ENCODE measurements around the gene PSMD11. TPM values are rescaled to one million over a fixed set of nuclear protein-coding genes. Genes with fewer than 3 reads are reported as not detected.

PSMD11 gene
- total and polyA plus RNA-seq, 2 donors (not counting 3 experiments of a cell fraction or from before 2014, with no cell fraction given): 59.4 to 153 TPM

- H3K27me3 ChIP-seq (ENCODE audit: control insufficient read depth in 2 of 2, insufficient read depth in 2 of 2, low read length in 2 of 2): no peaks in the 10 kb centered on the region
- H3K9ac ChIP-seq (replicated peaks; ENCODE audit: extremely low read depth, insufficient read depth, low read length): no peak overlapping the region
- H3K36me3 ChIP-seq (ENCODE audit: control insufficient read depth in 2 of 2, extremely low read depth in 1 of 2, insufficient read depth in 2 of 2, low read length in 2 of 2): no peaks in the 10 kb centered on the region
- no peak for FAIRE-seq
- no peak overlapping the region for H3K4me2 ChIP-seq (ENCODE audit: insufficient read depth, low read length)
- H3K4me3 ChIP-seq (replicated peaks in 1 of 3; ENCODE audit: insufficient read depth in 1 of 3, low read depth in 1 of 3, low read length in 3 of 3): no peak overlapping the region
- CTCF ChIA-PET: no interaction called here
- POLR2A ChIA-PET: interaction anchor here (0.5 kb wide), 1 partner anchor 13 kb away, joined by 5 read pairs; no protein-coding TSS in a partner anchor
- peaks cover 19% of the 10 kb centered on the region for H3K4me1 ChIP-seq (ENCODE audit: control insufficient read depth, extremely low read depth, insufficient read depth, low read length)
- H3K27ac ChIP-seq (ENCODE audit: insufficient read depth, low read depth, low read length): no peak overlapping the region
- H3K9me3 ChIP-seq (replicated peaks; ENCODE audit: control insufficient read depth, insufficient read depth, low read length): no peaks in the 10 kb centered on the region
- no peak for DNase-seq (ENCODE audit: low read depth, low spot score)
- no peaks in the 10 kb centered on the region for H4K20me1 ChIP-seq (replicated peaks; ENCODE audit: control insufficient read depth, extremely low read depth, insufficient read depth, low read length)
- TF ChIP-seq JUN (IDR thresholded peaks at IDR 0.05; ENCODE audit: borderline replicate concordance, insufficient read depth, insufficient read length, low read depth) (no peak), MYC (IDR thresholded peaks at IDR 0.05; ENCODE audit: low read depth, low read length) (no peak), POLR2AphosphoS5 (IDR thresholded peaks at IDR 0.05; ENCODE audit: insufficient read depth, low read depth, low read length) (no peak), FOS (IDR thresholded peaks at IDR 0.05; ENCODE audit: borderline replicate concordance, insufficient read depth, low read length) (no peak), EZH2 (IDR thresholded peaks at IDR 0.05; ENCODE audit: borderline replicate concordance, low read depth, low read length, severe bottlenecking) (no peak), MAX (IDR thresholded peaks at IDR 0.05; ENCODE audit: insufficient read depth, insufficient read length) (no peak), GATA2 (IDR thresholded peaks at IDR 0.05; ENCODE audit: insufficient read depth, insufficient read length, low read depth, low read length) (no peak), POLR2A (IDR thresholded peaks at IDR 0.05; ENCODE audit: low read depth, low read length) (no peak)
- TF ChIP-seq, protein P1, sequence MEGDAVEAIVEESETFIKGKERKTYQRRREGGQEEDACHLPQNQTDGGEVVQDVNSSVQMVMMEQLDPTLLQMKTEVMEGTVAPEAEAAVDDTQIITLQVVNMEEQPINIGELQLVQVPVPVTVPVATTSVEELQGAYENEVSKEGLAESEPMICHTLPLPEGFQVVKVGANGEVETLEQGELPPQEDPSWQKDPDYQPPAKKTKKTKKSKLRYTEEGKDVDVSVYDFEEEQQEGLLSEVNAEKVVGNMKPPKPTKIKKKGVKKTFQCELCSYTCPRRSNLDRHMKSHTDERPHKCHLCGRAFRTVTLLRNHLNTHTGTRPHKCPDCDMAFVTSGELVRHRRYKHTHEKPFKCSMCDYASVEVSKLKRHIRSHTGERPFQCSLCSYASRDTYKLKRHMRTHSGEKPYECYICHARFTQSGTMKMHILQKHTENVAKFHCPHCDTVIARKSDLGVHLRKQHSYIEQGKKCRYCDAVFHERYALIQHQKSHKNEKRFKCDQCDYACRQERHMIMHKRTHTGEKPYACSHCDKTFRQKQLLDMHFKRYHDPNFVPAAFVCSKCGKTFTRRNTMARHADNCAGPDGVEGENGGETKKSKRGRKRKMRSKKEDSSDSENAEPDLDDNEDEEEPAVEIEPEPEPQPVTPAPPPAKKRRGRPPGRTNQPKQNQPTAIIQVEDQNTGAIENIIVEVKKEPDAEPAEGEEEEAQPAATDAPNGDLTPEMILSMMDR (IDR thresholded peaks at IDR 0.05; ENCODE audit: extremely low read depth in 1 of 2, insufficient read depth in 1 of 2, low read depth in 1 of 2, low read length in 2 of 2): no peak
- intact Hi-C loops (cut with micrococcal nuclease) (no loop called here), dilution Hi-C loops (cut with MboI; ENCODE audit: extremely low pct_ligation_motif_present, low sequenced_read_pairs) (no loop called here)
- no peak overlapping the region for H2AFZ ChIP-seq (ENCODE audit: low read depth, low read length)
- H3K79me2 ChIP-seq (ENCODE audit: control insufficient read depth, insufficient read depth, low read length): no peaks in the 10 kb centered on the region
- no peaks in the 10 kb centered on the region for H3K9me1 ChIP-seq (replicated peaks; ENCODE audit: control insufficient read depth, extremely low read depth, insufficient read depth, low read length)
- no TSS peak for BruUV-seq (replicated peaks)
These were observed 78.8 kb downstream of the PSMD11 start for GRCh38 chr17:32523017-32523680.
